GM18520 (cell line): ENCODE data around the gene SPEF1.

Source experiments
- ATAC-seq: cut with Tn5 transposase; IDR thresholded peaks from one replicate; pipeline ENCODE4 v1.9.1; 2021; ENCODE audit not compliant: unreplicated experiment

Gene SPEF1

DNA sequence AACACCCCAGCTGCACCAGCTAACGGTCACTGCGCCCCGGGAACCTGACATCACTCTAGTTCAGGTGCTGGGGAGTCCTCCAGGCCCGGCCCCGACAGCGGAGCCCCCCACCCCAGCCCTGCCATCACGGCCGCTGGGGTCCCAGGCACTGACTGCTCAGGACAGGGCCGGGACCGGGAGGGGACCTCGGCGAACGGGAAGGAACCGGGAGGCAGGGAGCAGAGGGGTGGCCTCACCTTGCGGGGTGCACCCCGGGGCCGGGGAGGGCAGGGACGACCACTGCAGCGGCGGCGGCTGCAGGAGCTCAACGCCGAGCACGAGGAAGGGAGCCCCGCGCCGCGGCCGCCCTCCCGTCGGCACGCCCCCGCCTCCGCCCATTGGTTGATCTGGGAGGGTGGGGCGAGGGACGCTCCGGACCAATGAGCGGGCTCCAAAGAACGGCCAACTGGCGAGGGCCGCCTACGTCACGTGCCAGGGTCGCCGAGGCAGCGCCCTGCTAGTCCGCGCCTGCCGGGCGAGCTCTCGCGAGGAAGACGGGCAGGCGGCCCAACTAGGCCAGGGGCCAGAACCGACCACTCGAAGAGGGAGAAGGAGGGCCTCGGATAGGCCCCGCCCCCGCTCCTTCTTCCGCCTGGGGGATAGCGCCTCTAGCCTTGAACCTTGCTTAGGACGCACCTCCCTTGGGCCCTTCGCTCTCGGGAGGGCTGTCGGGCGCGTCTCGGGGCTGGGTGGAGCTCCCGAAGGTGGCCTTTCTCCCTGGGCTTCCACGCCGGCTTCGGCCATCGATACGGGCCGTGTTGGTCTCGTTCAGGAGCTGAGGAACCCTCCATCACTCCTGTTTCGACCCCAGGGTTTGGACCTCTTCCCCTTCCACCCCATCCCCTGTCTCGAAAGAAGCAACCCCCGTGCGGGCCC is 13.6 kb downstream of the SPEF1 start, which contains the start of gene ADISSP:
Gene ADISSP, minus strand, starts transcription at position 327 of the 915 bp plus-strand sequence. CDS start 7,653 bp downstream, outside the sequence.
- ATAC-seq = peak; percentile 95

DNA sequence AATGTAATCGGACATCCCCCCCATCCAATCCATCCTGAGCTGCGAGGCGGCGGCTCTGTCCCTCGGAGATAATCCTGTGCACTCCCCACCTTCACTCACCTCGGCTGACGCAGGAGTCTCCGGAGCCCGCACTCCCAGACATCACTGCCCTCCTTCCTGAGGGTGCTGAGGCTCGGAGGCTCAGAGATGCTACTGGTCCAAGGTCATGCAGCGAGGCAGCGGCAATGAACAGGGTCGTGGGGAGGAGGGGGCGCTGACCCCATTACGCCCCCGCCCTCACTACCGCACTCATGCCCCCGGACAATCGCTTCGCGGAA is 14.2 kb downstream of the SPEF1 start:
- ATAC-seq = no peak

DNA sequence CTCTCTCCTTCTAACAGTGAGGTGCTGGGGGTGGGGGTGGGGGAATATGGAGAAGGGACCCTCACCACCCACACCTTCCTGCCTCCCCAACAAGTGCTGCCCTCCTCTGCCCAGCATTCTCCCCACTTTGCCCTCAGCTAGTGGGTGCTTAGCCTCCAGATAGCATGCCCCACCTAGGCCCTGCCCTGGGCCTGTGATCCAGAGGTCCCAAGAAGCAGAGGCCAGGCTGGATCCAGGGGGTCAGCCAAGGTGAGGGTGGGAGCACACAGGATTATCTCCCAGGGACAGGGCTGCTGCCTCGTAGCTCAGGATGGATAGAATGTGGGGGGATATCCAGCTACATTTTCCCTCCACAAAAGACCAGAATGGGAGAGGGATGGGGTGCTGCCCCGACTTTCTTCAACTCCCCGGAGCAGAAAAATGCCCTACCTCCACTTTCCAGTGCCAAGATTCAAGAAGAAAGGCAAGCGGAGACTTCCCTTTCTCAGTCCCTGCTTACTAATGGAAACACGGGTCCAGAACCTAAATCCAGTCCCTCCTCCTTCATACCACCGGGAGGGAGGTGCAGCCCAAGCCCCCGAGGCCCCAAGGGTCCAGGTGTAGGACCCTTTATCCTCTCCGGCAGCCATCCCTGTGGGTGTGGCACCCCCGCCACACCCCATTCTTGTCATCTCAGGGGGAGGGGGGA is 14.7 kb downstream of the SPEF1 start:
- no peak for ATAC-seq

DNA sequence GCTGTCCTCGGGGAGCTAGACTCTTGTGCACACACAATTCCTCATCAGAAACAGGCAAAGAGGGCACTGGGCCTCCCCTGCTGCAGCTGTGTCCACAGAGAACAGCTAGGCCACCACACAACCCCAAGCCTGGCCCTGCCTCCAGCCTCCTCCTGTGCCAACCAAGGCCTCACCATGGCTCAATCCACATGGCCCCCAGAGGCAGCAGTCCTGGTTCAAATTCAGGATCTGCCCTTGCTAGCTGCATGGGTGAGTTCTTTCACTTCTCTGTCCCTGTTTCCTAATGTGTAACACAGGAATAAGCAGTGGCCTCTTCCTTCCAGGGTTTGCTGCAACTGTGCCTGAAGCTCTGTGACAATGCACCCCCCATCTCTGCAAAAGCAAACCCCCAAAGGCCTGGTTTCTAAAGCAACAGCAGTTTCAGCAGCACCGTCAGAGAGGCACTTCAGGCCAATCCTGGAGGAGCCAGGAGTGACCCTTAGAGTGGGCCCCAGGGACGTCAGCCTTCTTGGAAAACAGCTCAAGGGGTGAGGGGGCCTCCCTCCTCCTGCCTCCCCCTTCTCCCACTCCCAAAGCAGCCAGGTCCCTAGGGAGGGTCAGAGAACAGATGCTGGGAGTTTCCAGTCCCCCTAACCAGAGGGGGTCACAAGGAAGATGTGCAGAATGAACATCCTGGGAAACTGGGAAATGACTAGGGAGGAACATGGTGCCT is 15.9 kb downstream of the SPEF1 start:
- no peak for ATAC-seq

DNA sequence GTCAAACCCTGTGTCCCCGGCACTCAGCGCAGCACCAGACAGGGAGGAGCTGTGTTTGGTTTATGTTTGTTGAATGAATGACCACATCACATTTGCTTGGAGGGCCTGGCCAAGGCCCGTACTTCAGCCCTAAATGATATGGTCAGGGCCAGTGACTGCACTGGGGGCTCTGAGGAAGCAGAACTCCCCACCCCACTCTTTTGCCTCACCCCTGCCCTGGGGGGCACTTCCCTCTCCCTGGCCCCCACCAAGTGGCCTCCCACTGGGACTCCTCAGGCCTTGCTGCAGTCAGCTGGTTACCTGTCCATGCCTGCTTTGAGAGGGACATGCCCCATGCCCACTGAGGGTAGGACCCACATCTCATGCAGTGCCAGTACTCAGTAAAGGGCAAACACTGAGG is 16.6 kb downstream of the SPEF1 start:
- ATAC-seq = no peak

DNA sequence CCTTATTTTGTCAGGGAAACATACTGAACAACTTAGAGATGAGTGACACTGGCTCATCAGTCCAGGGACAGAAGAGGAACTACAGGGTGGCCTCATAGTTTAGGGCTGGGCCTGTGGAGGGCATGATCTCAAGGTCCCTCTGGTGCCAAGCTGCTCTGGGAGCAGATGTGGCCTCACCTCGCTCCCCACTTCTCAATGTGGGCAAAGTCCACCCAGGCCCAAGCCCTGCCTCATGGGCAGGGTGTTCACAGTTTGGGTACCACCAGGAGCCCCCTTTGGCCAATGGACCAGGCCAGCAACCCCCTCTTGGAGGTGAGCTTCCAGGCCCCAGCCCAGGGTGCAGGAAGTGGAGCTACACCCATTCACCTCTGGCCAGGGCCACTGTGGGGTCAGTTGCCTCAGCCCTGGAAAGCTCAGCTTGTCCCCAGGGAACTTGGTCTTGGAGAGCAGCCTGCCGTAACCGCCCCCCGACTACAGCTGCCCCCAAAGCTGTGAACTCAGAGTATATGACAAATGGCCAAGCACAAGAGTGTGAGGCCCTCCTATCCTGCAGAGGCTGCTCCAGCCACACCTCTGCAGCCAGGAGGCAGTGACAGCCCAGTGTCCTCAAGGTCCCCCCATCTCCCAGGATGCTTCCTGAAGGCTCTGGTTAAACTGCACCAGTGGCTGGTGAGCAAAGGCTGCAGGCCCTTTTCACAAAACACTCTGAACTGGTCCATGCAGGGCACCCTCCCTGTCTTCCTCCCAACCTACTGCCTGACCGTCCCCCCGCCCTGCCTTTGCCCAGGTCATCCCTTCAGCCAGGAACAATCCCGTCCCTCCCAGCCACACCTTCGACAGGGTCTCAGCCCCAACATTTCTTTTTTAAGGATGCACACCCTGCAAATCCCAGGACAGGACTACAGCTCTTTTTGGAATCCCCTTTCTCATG is 17.3 kb downstream of the SPEF1 start:
- ATAC-seq = no peak

DNA sequence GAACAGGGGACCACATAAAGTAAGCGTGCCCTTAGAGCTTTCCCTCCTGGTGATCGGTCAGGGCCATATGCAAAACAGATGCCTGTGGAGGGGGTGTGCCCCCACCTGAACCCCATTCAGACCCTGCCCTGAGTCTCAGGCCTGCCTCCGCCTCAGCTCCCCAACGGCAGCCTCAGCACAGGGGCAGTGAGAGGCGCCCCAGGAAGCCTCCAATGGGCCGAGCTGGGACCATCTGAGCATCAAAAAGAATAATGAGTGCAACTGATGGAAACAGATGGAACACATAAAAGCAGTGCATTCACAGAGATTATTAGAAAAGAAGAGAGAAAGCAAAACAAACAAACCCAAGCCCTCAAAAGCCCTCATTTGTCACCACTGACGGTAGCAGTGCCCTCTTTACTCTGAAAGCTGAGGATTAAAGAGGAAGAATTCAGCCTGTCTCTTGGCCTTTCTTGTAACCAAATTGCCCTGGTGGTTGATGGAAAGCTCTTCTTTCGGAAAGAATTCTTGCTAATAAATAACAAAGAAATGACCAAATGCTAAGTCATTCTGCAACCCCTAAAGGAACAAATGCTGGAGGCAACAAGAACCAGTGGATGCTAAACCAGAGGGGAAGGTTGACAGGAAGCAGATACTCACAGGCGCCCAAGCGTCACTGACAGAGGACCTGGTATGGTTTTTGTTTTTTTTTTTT is 20.4 kb downstream of the SPEF1 start:
- ATAC-seq = no peak

DNA sequence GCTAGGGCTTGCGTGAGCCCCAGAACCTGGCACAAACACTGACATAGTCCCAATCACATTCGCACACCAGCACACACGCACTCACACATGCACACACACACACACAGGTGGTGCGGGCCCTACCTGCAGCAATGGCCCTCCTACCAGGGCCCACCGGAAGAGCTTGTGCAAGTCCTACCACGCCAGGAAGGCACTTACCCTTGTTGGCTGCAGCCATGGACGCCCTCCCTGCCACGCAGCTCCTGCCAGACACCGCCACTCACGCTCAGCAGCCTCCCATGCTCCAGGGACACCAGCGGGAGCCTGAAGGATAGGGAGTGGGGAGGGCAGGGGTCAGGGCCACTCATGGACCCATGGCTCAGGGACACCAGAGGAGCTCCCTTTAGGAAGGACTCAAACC is 21.4 kb downstream of the SPEF1 start:
- no peak for ATAC-seq

DNA sequence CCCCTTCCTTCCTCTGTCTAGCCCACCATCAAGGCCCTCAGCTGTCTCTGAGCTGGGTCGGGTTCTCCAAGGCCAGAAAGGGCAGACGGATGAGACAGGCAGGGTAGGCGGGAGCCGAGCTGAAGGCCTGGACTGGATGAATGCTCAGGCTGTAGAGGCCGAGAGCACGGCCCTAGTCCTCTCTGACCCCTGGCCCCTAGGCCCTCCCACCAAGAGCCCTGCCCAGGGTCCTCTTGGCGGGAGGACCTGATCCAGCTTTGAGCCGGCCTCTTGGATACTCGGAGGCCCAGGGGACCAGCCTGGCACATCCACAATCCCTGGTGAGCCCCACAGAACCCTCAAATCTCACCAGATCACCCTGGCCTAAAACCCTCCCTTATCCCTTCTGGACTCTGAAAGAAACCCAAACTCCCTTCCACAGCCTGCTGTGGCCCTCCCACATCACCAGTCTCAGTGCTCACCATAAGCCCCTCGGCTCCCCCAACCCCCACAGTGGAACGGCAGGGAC is 21.9 kb downstream of the SPEF1 start:
- ATAC-seq = no peak

DNA sequence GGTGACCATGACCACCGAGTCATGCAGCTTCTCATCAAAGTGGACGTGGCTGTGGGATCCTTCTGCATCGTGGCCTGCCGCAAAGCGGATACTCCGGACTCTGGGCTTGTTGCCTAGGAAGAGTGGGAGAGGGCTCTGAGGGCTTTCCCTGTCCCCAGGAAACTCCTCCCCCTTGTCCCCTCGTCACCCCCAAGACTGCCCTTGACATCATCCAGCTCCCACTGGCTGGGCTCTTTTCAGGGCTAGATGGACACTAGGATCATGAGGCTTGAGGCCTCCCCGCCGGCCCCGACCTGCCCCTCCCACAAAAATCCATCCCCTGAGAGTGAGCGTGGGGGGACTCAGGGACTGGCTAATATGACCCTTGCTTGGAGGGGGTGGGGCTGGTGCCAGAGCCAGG is 22.7 kb downstream of the SPEF1 start:
- no peak for ATAC-seq

DNA sequence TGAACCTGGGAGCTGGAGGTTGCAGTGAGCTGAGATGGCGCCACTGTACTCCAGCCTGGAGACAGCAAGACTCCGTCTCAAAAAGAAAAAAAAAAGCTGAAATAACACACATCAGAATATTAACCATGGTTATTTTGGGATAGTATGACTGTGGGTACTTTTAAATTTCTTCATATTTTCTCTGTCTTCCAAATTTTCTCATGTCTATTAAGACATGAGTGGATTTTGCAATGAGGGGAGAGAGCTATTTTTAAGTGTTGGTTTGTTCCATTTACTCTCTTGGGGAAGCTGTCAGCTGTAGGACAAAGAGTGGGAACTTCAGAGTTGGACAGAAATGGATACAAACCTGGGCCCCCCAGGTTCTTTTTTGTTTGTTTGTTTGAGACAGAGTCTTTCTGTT is 24.0 kb downstream of the SPEF1 start:
- no peak for ATAC-seq

DNA sequence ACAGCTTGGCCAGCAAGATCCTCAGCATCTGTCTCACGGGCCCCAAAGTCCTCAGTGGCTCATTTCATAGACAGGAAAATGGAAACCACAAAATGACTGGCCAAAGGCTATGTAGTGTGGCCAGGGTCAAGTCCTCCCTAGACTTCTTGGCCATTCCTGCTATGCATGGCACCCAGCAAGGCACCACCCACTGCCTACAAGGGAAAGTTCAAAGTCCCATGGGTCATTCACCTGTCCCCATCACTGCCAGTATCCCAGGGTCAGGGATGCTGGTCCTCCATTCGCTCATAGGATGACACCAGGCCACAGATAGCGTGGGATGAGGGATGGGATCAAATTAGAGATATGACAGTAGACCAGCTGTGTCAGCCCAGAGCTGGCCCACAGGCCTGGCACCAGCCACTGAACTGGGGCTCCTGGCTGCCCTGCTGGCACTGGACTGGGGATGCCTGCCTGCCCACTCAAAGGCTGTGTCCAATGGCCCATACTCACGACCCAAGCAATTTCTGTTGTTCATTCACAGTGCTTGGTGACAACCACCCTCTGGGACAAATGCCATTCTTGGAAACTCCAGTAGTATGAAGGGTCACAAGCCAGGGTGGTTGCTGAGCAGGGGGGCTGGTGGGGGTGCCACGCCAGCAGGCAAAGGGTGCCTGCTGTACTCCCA is 25.3 kb downstream of the SPEF1 start:
- no peak for ATAC-seq

DNA sequence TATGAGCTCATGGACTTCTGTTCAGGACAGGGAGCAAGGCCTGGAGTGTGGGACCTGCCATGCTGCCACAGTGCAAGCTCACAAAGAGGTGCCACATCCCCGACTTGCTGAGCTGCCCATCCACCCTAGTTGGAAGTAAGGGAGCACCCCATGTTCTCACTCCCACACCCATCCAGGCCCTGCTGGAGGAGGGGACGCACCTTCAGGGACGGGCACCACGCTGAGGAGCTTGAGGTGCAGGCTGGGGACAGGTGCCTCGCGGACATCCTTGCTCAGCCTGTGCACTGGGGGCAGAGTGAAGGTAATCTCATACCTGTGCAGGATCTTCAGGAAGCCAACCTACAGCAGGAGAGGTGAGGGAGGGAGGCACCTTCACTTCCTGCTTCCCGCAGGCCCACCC is 26.0 kb downstream of the SPEF1 start:
- no peak for ATAC-seq

DNA sequence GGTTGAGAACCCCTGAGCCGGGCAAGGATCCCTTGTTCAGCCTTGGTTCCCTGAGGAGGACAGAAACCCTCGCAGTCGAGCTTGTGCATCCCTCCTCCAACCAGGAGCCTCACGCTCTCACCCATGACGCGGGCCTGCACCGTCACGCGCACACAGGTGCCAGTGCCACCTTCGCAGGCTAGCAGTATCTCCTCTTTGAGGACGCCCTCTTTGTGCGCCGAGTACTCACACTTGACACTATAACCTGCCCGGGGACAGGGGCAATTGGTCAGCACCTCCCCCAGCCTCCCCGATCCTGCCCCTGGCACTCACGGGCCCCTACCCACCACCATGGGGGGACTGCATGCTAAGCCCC is 27.0 kb downstream of the SPEF1 start:
- no peak for ATAC-seq

DNA sequence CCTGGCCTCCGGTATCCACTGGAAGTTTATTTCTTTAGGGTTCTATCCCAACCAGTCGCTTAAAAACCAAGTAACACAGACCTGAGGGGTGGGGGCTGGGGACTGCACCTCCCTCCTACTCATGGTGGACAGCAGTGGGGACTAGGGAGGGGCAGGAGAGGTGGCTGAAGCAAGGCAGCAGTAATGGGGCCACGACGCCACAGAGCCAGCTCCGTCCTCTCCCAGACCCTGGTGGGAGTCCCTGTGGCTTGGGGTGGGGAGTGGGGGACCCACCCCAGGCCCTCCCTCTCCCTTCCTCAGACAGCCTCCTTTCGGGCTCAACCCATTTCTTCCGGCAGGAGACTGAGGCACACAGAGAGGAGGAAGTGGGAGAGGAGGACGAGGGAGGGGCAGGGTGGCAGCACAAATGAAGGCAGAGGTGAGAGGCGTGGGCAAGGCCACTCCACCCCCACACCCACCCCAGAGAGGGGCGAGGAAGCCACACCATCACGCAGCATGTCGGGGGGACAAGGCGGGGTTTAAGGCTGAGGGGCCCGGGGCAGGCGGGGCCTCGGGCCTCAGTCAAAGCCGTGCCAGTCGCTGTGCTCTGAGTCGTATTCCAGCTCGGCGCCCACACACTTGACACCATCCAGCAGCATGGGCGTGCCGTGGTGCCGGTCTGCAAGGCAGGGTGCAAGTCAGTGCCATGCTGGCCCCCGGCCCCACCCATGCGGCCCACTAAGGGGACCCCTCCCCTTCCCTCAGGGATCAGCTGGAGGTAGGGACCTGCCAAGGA is 27.6 kb downstream of the SPEF1 start:
- ATAC-seq = no peak

DNA sequence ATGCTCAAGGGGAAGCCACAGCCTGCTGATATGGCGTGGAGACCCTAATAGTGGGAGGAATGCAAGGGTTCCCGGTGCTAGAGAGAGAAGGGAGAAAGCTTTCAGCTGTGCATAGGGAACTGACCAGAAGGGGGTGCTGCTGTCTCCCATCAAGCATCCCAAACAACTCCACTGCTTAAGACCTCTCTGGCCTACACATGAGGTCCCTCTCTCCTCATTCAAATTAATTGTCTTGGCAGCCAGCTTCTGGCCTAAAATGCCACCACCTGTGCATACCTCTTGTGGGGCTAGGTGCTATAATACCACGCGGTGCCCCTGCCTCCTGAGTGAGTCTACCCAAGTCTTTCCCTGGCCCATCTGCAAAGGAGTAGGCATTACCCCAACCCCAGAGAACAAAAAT is 28.1 kb downstream of the SPEF1 start:
- ATAC-seq = no peak

DNA sequence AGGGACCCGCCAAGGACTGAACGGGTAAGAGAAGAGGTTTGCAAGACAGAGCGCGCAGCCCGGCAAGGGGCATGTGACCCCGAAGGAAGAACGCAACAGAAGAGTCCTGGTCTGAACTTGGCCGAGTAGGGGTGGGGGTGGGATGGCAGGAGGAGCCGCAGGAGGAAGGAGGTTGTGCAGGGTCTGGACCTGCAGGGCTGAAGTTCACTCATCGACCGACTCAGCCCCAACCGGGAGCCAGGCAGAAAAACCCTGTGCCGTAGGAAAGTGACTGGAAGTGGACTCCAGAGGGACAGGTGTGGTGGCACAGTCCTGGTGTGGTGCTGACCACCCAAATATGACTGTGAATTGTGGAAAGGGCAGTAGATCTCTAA is 28.9 kb downstream of the SPEF1 start:
- ATAC-seq = no peak

DNA sequence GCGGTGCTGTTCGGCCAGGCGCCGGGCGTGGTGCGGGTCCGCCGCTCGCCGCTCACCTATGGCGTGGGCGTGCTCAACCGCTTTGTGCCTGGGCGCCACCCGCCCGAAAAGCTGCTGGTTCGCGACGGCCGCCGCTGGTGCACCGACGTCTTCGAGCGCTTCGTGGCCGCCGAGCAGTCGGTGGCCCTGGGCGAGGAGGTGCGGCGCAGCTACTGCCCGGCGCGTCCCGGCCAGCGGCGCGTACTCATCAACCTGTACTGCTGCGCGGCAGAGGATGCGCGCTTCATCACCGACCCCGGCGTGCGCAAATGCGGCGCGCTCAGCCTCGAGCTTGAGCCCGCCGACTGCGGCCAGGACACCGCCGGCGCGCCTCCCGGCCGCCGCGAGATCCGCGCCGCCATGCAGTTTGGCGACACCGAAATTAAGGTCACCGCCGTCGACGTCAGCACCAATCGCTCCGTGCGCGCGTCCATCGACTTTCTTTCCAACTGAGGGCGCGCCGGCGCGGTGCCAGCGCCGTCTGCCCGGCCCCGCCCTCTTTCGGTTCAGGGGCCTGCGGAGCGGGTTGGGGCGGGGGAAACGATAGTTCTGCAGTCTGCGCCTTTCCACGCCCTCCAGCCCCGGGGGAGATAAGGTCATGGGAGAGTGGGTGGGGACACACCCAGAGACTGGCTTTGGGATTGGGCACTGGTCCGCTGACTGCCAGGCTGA is 29.4 kb downstream of the SPEF1 start:
- no peak for ATAC-seq
